GM10847 (cell line): ENCODE data around the gene CAMK1D.

Source experiments
- POLR2A ChIP-seq: IDR thresholded peaks from 2 replicates; pipeline ENCODE4 v1.6.1; 2011; ENCODE audit not compliant: insufficient read length; ENCODE audit errors: extremely low read depth

CAMK1D gene

DNA sequence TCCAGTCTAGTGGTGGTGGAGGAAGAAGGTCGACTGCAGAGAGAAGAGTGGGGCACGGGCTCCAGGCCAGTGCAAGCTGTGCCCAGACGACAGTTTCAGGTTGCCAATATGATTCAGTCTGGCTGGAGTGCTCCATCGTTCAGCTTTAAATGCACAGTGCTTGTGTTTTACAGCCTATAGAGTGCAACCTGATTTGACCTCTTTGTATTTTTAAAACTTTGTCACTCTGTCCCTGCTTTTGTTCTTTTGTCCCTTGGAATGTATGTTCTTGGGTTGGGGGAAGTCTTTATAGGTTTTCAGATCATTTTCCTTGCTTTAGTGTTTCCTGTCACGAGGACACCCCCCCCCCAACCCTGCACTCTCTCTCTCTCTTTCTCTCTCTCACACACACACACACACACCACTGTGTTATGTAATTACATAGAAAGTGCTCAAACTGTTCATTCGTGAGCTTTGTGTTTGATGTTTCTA lies 198.0 kb downstream of the CAMK1D start:
- TF ChIP-seq POLR2A = no peak

- no peak for TF ChIP-seq POLR2A
Observed at GRCh38 chr10:12549297-12549696, 199.9 kb downstream of the CAMK1D start.

DNA sequence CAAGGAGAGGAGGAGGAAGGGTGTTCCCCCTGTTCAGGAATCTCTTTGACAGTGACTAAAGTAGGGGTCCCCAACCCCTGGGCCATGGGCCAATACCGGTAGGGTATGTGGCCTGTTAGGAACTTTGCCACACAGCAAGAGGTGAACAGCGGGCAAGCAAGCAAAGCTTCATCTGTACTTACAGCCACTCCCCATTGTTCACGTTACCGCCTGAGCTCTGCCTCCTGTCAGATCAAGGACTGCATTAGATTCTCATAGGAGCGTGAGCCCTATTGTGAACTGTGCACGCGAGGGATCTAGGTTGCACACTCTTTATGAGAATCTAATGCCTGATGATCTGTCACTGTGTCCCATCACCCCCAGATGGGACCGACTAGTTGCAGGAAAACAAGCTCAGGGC lies 201.6 kb downstream of the CAMK1D start:
- TF ChIP-seq POLR2A = no peak

GRCh38 chr10:12556039-12556438 lies 206.7 kb downstream of the CAMK1D start:
- no peak for TF ChIP-seq POLR2A

- no peak for TF ChIP-seq POLR2A
Observed at GRCh38 chr10:12559578-12560178, 210.3 kb downstream of the CAMK1D start.

DNA sequence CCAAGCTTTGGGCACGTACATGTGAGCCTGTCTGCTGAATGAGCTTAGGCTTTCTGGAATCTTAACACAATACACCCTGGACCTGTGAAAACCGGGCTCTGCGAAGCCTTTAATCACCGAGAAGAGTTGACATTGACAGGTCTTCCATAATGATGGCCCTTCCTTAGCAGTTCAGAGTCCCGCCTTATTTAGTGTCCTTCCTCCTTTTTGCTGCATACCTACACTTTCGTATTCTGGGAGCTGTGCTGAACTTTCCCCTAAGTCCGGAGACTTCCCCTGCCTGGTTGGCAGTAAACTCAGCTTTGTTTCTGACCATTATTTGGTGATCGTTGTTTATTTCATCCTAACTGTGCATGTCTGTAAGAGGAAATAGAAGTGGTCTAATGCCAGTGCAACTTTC lies 212.0 kb downstream of the CAMK1D start:
- TF ChIP-seq POLR2A = no peak

DNA sequence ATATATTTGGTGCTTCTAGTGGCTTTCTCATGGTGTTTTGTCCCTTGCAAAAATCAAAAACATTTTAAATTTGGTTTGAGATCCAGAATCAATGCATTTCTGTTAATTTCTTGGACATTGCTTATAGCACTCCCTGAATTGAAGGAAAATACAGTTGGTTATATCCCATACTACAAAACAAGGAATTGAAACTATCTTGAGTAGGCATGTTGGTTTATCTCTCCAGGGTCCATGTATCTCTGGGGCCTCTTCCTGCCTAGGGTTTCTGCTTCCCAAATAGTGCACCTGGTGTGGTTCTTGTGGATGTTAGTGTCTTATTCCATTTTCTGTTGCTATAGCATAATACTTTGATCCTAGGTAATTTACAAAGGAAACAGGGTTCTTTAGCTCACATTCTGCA lies 212.4 kb downstream of the CAMK1D start:
- TF ChIP-seq POLR2A = no peak

- TF ChIP-seq POLR2A = no peak
Observed at GRCh38 chr10:12563489-12563888, 214.1 kb downstream of the CAMK1D start.

- TF ChIP-seq POLR2A = no peak
Observed at GRCh38 chr10:12564173-12564572, 214.8 kb downstream of the CAMK1D start.

- no peak for TF ChIP-seq POLR2A
Observed at GRCh38 chr10:12566161-12567115, 217.1 kb downstream of the CAMK1D start.

DNA sequence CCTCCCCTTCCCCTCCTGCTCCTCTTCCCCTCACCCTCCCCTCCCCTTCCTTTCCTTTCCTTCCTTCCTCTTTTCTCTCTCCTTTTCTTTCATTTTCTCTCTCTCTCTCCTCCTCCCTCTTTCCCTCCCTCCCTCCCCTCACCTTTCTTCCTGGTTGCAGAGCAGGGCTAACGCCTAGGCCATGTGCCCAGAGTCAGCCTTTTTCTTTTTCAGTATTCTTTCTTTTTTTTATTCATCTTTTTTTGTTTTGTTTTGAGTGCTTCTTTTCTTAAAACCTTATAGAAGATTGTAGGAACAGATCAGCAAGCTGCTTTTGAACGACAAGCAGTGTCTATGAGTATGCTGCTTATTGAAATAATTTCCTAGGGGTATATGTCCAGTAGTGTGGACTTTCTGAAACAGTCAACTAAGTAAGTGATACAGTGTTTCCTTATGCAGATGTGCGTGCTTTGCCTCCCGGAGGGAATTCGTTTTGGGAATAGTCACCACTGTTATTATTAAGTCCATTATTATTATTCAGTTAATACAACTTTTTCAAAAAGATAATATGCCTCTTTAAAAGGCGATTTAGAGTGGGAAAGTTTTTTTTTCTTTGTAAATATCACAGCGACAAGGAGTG lies 219.2 kb downstream of the CAMK1D start:
- no peak for TF ChIP-seq POLR2A

GRCh38 chr10:12572281-12572680 lies 222.9 kb downstream of the CAMK1D start:
- TF ChIP-seq POLR2A = no peak

- no peak for TF ChIP-seq POLR2A
Observed at GRCh38 chr10:12577610-12578009, 228.3 kb downstream of the CAMK1D start.

GRCh38 chr10:12579954-12580858 lies 230.9 kb downstream of the CAMK1D start:
- no peak for TF ChIP-seq POLR2A
